ENCODE results near the gene ANKRD33B. TPM values are rescaled to one million over a fixed set of nuclear protein-coding genes. Genes with fewer than 3 reads are reported as not detected.

ANKRD33B gene
- total RNA-seq, 1 donor from 2014 or later = 170 TPM

GRCh38 chr5:10626473-10627013 lies 62.7 kb downstream of the ANKRD33B start:
- no peak for TF ChIP-seq CTCF (IDR thresholded peaks at IDR 0.05)
- DNase-seq (no peak), ATAC-seq (ENCODE audit: low read depth) (no peak)
- peak overlapping the region; percentile 35 for H3K27ac Mint-ChIP-seq
- ChIA-PET POLR2A (interaction anchor here (1.0 to 6.4 kb wide), 7 partner anchors 18 to 185 kb away, joined by 3 to 54 read pairs (median 8); partner anchors contain the start of genes ANKRD33B and ROPN1L), CTCF (interaction anchor here (0.8 to 7.5 kb wide), 16 partner anchors 8 to 343 kb away, joined by 3 to 156 read pairs (median 6); no protein-coding TSS in a partner anchor)
- peaks cover 58% of the 10 kb centered on the region for H3K36me3 Mint-ChIP-seq (ENCODE audit: low read depth)
- peaks cover 67% of the 10 kb centered on the region for H3K4me1 Mint-ChIP-seq
- no peaks in the 10 kb centered on the region for H3K27me3 Mint-ChIP-seq
- peak overlapping the region; percentile 13 for H3K4me3 Mint-ChIP-seq
- H3K9me3 Mint-ChIP-seq = no peaks in the 10 kb centered on the region
- intact Hi-C loops (cut with micrococcal nuclease) = loop anchor here (1.0 kb wide), 2 partner anchors 47 to 121 kb away; no protein-coding TSS in a partner anchor

DNA sequence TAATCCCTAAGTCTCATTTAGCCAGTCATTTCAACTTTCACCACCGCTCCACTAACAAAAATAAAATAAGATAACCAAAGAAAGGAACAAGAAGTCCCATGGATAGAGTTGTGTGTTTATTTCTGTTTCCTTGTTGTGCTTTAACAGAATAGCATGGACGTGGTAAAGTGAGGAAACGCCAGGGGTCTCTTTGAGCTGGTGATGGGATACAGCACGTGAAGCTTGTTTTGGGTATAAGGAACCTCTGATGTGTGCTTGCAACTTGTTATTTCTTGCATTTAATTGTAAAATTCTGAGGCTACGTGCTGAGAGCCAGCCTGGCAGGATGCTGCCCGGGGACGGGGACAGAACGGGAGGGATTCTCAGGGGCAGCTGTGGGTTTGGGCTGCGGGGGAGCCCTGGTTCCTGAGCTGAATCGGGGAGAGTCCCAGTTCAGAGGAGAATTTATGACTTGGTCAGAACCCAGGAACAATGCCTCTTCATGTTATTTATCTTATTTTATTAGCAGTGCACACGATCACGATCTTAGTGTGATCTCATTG lies 63.4 kb downstream of the ANKRD33B start:
- Mint-ChIP-seq H3K9me3 (no peaks in the 10 kb centered on the region), H3K27ac (peak overlapping the region; percentile 85), H3K36me3 (ENCODE audit: low read depth) (peaks cover 55% of the 10 kb centered on the region), H3K27me3 (no peaks in the 10 kb centered on the region), H3K4me3 (peak overlapping the region; percentile 80), H3K4me1 (peaks cover 68% of the 10 kb centered on the region)
- DNase-seq = no peak
- no peak for TF ChIP-seq CTCF (IDR thresholded peaks at IDR 0.05)
- intact Hi-C loops (cut with micrococcal nuclease) = loop anchor here (1.0 kb wide), 2 partner anchors 48 to 122 kb away; no protein-coding TSS in a partner anchor
- ChIA-PET CTCF (interaction anchor here (0.6 to 7.5 kb wide), 38 partner anchors 8 to 343 kb away, joined by 3 to 156 read pairs (median 5); partner anchors contain the start of gene ANKRD33B), POLR2A (interaction anchor here (0.7 to 6.4 kb wide), 12 partner anchors 19 to 186 kb away, joined by 3 to 54 read pairs (median 3); partner anchors contain the start of genes ANKRD33B and ROPN1L)
- ATAC-seq (ENCODE audit: low read depth) = no peak

DNA sequence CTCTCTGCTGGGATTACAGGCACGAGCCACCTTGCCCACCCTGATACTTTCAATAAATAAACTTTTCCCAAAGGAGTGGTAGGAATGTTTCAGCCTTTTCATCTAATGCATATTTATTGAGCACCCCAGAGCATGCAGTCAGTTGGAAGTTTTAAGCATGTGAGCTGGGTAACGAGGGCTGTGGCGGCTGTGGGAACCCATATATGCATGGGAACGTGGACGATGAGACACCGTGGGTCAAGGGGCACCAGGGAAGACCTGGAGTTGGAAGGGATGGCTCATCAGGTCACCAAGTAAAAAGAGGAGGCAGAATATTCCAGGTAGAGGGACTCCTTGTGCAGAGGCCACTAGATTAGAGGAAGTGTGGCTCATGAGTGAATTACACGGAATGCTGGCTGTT lies 64.7 kb downstream of the ANKRD33B start:
- Mint-ChIP-seq H3K9me3 (no peaks in the 10 kb centered on the region), H3K27me3 (no peaks in the 10 kb centered on the region), H3K27ac (peak overlapping the region; percentile 99), H3K4me3 (no peak overlapping the region), H3K4me1 (peaks cover 80% of the 10 kb centered on the region), H3K36me3 (ENCODE audit: low read depth) (peaks cover 44% of the 10 kb centered on the region)
- intact Hi-C loops (cut with micrococcal nuclease) = loop anchor here (1.0 to 2.0 kb wide), 5 partner anchors 14 to 344 kb away; partner anchors contain the start of gene ANKRD33B
- no peak for TF ChIP-seq CTCF (IDR thresholded peaks at IDR 0.05)
- ATAC-seq (ENCODE audit: low read depth) = no peak
- no peak for DNase-seq
- ChIA-PET CTCF (interaction anchor here (0.8 to 7.5 kb wide), 10 partner anchors 15 to 205 kb away, joined by 3 to 156 read pairs (median 15); no protein-coding TSS in a partner anchor), POLR2A (interaction anchor here (1.0 to 6.4 kb wide), 5 partner anchors 16 to 65 kb away, joined by 3 to 54 read pairs (median 4); partner anchors contain the start of gene ANKRD33B)

DNA sequence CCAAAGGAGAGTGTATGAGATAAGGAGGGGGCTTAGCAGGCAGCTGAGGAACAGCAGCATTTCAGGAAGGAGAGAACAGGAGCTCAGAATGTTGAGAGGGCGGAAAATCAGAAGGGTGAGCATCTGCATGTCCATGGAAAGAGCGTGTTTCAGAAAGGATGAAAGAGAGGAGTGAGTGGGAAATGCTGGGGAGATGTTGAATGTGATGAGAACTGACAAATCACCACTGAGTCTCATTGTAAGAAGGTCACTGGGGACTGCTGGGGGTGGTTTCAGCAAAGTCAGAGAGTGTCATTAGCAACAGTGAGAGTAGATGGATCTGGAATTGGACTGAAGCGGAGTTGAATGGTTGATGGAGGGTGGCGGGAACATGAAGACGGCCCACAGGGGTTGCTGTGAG lies 65.8 kb downstream of the ANKRD33B start:
- peak overlapping the region; percentile 99 for H3K27ac Mint-ChIP-seq
- H3K4me3 Mint-ChIP-seq = peak overlapping the region; percentile 21
- intact Hi-C loops (cut with micrococcal nuclease) = loop anchor here (2.0 to 10.0 kb wide), 2 partner anchors 13 to 105 kb away; no protein-coding TSS in a partner anchor
- H3K36me3 Mint-ChIP-seq (ENCODE audit: low read depth) = peaks cover 43% of the 10 kb centered on the region
- ChIA-PET CTCF (interaction anchor here (0.6 to 7.5 kb wide), 5 partner anchors 22 to 182 kb away, joined by 3 to 156 read pairs (median 19); no protein-coding TSS in a partner anchor), POLR2A (interaction anchor here (0.9 to 6.4 kb wide), 5 partner anchors 22 to 277 kb away, joined by 3 to 54 read pairs (median 3); partner anchors contain the start of gene ANKRD33B)
- DNase-seq (no peak), ATAC-seq (ENCODE audit: low read depth) (no peak)
- H3K9me3 Mint-ChIP-seq = no peaks in the 10 kb centered on the region
- peaks cover 89% of the 10 kb centered on the region for H3K4me1 Mint-ChIP-seq
- no peak for TF ChIP-seq CTCF (IDR thresholded peaks at IDR 0.05)
- no peaks in the 10 kb centered on the region for H3K27me3 Mint-ChIP-seq

Measured in activated B cell treated with CpG ODN at 0.5 μM for 24 hours (primary cell).